WTC11 (cell line): ENCODE measurements around the gene DAB1. TPM values are rescaled to one million over a fixed set of nuclear protein-coding genes. Genes with fewer than 3 reads are reported as not detected.

Experiments
- ATAC-seq: fragments of 200-7000 bp; cut with Tn5 transposase; 2 replicates; pipeline ENCODE4 v1.10.0; 2021; ENCODE audit warnings: mild to moderate bottlenecking, moderate library complexity
- CTCF ChIA-PET: fragments of 300-600 bp; sonication (Branson Sonifier 250); formaldehyde crosslinking; loops from one replicate; lab custom pipeline; 2021; ENCODE audit warnings: antibody characterized with exemption; lab: Charles Lee
- POLR2A ChIA-PET: fragments of 350-600 bp; sonication (Branson Sonifier 250); formaldehyde crosslinking; loops from one replicate; lab custom pipeline; 2021; ENCODE audit warnings: antibody characterized with exemption; lab: Charles Lee
- DNase-seq: peaks from one replicate; pipeline ENCODE4 v3.0.0; 2021; ENCODE audit warnings: low spot score
- H3K27ac Mint-ChIP-seq: 2 replicates; pipeline ENCODE4 v1.8.0; 2021; ENCODE audit warnings: mixed read lengths
- H3K27me3 Mint-ChIP-seq: 2 replicates; pipeline ENCODE4 v1.8.0; 2021; ENCODE audit warnings: low read depth, mild to moderate bottlenecking, moderate library complexity, mixed read lengths
- H3K36me3 Mint-ChIP-seq: 2 replicates; pipeline ENCODE4 v1.8.0; 2021; ENCODE audit warnings: mixed read lengths
- H3K4me1 Mint-ChIP-seq: 2 replicates; pipeline ENCODE4 v1.8.0; 2022; ENCODE audit warnings: mixed read lengths
- H3K4me3 Mint-ChIP-seq: 2 replicates; pipeline ENCODE4 v1.8.0; 2021; ENCODE audit warnings: mild to moderate bottlenecking, moderate library complexity, mixed read lengths
- H3K9me3 Mint-ChIP-seq: 2 replicates; pipeline ENCODE4 v1.8.0; 2021; ENCODE audit warnings: mixed read lengths
- CDX4 ChIP-seq: fragments of 250-450 bp; sonication (Bioruptor Pico); IDR thresholded peaks from 2 replicates; pipeline ENCODE4 v1.9.0; 2021; ENCODE audit warnings: moderate library complexity, mild to moderate bottlenecking, inconsistent platforms, borderline replicate concordance
- CREM ChIP-seq: sonication (generic); formaldehyde crosslinking; IDR thresholded peaks from 2 replicates; pipeline ENCODE4 v1.8.1; 2022; ENCODE audit warnings: mild to moderate bottlenecking, missing genetic modification reagents, moderate library complexity
- FOXJ3 ChIP-seq: sonication (generic); formaldehyde crosslinking; IDR thresholded peaks from 2 replicates; pipeline ENCODE4 v1.9.0; 2021; ENCODE audit warnings: missing genetic modification reagents, mild to moderate bottlenecking, borderline replicate concordance
- GABPB1 ChIP-seq: sonication (generic); formaldehyde crosslinking; IDR thresholded peaks from 2 replicates; pipeline ENCODE4 v1.8.1; 2023; ENCODE audit warnings: mild to moderate bottlenecking, missing genetic modification reagents
- JAZF1 ChIP-seq: fragments of 250-450 bp; sonication (Bioruptor Pico); IDR thresholded peaks from 2 replicates; pipeline ENCODE4 v1.9.0; 2021; ENCODE audit warnings: moderate library complexity, mild to moderate bottlenecking, inconsistent platforms
- NFE2L1 ChIP-seq: sonication (generic); formaldehyde crosslinking; IDR thresholded peaks from 2 replicates; pipeline ENCODE4 v1.8.1; 2023; ENCODE audit warnings: missing genetic modification reagents
- NFYB ChIP-seq: sonication (generic); formaldehyde crosslinking; conservative IDR thresholded peaks from 2 replicates; pipeline ENCODE4 v1.8.0; 2022; ENCODE audit warnings: low read depth, missing genetic modification reagents
- OVOL2 ChIP-seq: fragments of 250-450 bp; sonication (Bioruptor Pico); IDR thresholded peaks from 2 replicates; pipeline ENCODE4 v1.9.0; 2021; ENCODE audit warnings: mild to moderate bottlenecking, borderline replicate concordance
- SMAD3 ChIP-seq: sonication (generic); formaldehyde crosslinking; IDR thresholded peaks from 2 replicates; pipeline ENCODE4 v1.8.0; 2022; ENCODE audit warnings: missing genetic modification reagents, mild to moderate bottlenecking, borderline replicate concordance
- SP1 ChIP-seq: sonication (generic); formaldehyde crosslinking; conservative IDR thresholded peaks from 2 replicates; pipeline ENCODE4 v1.8.1; 2022; ENCODE audit warnings: missing genetic modification reagents
- TCF7 ChIP-seq: sonication (generic); formaldehyde crosslinking; IDR thresholded peaks from 2 replicates; pipeline ENCODE4 v1.8.0; 2022; ENCODE audit warnings: mild to moderate bottlenecking, low read depth, missing genetic modification reagents, moderate library complexity
- TEAD1 ChIP-seq: sonication (generic); formaldehyde crosslinking; IDR thresholded peaks from 2 replicates; pipeline ENCODE4 v1.8.0; 2022; ENCODE audit warnings: mild to moderate bottlenecking, missing genetic modification reagents
- TEAD4 ChIP-seq: sonication (generic); formaldehyde crosslinking; IDR thresholded peaks from 2 replicates; pipeline ENCODE4 v1.8.0; 2022; ENCODE audit warnings: mild to moderate bottlenecking, missing genetic modification reagents
- TP53 ChIP-seq: sonication (generic); formaldehyde crosslinking; IDR thresholded peaks from 2 replicates; pipeline ENCODE4 v1.8.1; 2023; ENCODE audit warnings: mild to moderate bottlenecking, missing genetic modification reagents
- ZNF263 ChIP-seq: sonication (generic); formaldehyde crosslinking; IDR thresholded peaks from 2 replicates; pipeline ENCODE4 v1.8.1; 2022; ENCODE audit warnings: low read depth, mild to moderate bottlenecking, moderate library complexity, missing genetic modification reagents
- ZNF425 ChIP-seq: fragments of 250-450 bp; sonication (Bioruptor Pico); conservative IDR thresholded peaks from 2 replicates; pipeline ENCODE4 v1.9.0; 2021; ENCODE audit warnings: mild to moderate bottlenecking
- total RNA-seq: library from RNA; stranded (reverse); gene quantifications from 3 replicates; pipeline ENCODE4 v1.2.3, GENCODE V29; 2021
- TF ChIP-seq, protein P1 (sequence below): sonication (generic); formaldehyde crosslinking; IDR thresholded peaks from 2 replicates; pipeline ENCODE4 v1.8.0; 2022; ENCODE audit warnings: missing genetic modification reagents
- TF ChIP-seq, protein P2 (sequence below): fragments of 250-450 bp; sonication (Bioruptor Pico); IDR thresholded peaks from 2 replicates; pipeline ENCODE4 v1.9.0; 2021; ENCODE audit warnings: mild to moderate bottlenecking

Gene DAB1
- total RNA-seq, 1 experiment from 2014 or later = 10.7 TPM

- H3K36me3 Mint-ChIP-seq = no peaks in the 10 kb centered on the region
- no peak for ATAC-seq
- H3K4me3 Mint-ChIP-seq = no peak overlapping the region
Observed at GRCh38 chr1:57124170-57124569, 299.7 kb downstream of the DAB1 start.

GRCh38 chr1:57122031-57122430, 301.8 kb downstream of the DAB1 start:
- DNase-seq = no peak
- CTCF ChIA-PET = no interaction called here

More at GRCh38 chr1:57124170-57124569, 299.7 kb downstream of the DAB1 start:
- ChIA-PET POLR2A (no interaction called here), CTCF (no interaction called here)
- Mint-ChIP-seq H3K27me3 (no peaks in the 10 kb centered on the region), H3K27ac (no peak overlapping the region), H3K4me1 (no peaks in the 10 kb centered on the region), H3K9me3 (no peaks in the 10 kb centered on the region)
- no peak for DNase-seq
- TF ChIP-seq NFE2L1 (CRISPR knock-in tag) = no peak
- no peak for TF ChIP-seq FOXJ3 (CRISPR knock-in tag)
- no peak for TF ChIP-seq CDX4 (CRISPR knock-in tag)
- no peak for TF ChIP-seq TP53 (CRISPR knock-in tag)
- no peak for TF ChIP-seq GABPB1 (CRISPR knock-in tag)
- TF ChIP-seq, protein P1, sequence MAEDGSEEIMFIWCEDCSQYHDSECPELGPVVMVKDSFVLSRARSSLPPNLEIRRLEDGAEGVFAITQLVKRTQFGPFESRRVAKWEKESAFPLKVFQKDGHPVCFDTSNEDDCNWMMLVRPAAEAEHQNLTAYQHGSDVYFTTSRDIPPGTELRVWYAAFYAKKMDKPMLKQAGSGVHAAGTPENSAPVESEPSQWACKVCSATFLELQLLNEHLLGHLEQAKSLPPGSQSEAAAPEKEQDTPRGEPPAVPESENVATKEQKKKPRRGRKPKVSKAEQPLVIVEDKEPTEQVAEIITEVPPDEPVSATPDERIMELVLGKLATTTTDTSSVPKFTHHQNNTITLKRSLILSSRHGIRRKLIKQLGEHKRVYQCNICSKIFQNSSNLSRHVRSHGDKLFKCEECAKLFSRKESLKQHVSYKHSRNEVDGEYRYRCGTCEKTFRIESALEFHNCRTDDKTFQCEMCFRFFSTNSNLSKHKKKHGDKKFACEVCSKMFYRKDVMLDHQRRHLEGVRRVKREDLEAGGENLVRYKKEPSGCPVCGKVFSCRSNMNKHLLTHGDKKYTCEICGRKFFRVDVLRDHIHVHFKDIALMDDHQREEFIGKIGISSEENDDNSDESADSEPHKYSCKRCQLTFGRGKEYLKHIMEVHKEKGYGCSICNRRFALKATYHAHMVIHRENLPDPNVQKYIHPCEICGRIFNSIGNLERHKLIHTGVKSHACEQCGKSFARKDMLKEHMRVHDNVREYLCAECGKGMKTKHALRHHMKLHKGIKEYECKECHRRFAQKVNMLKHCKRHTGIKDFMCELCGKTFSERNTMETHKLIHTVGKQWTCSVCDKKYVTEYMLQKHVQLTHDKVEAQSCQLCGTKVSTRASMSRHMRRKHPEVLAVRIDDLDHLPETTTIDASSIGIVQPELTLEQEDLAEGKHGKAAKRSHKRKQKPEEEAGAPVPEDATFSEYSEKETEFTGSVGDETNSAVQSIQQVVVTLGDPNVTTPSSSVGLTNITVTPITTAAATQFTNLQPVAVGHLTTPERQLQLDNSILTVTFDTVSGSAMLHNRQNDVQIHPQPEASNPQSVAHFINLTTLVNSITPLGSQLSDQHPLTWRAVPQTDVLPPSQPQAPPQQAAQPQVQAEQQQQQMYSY (CRISPR knock-in tag) = no peak
- TF ChIP-seq TEAD4 = no peak
- TF ChIP-seq TEAD1 (CRISPR knock-in tag) = no peak
- TF ChIP-seq OVOL2 (CRISPR knock-in tag) = no peak
- TF ChIP-seq ZNF425 (CRISPR knock-in tag) = no peak
- TF ChIP-seq SMAD3 = no peak
- TF ChIP-seq SP1 (CRISPR knock-in tag) = no peak
- TF ChIP-seq ZNF263 (CRISPR knock-in tag) = no peak
- no peak for TF ChIP-seq NFYB (CRISPR knock-in tag)
- TF ChIP-seq CREM (CRISPR knock-in tag) = no peak
- no peak for TF ChIP-seq TCF7 (CRISPR knock-in tag)

More at GRCh38 chr1:57122031-57122430, 301.8 kb downstream of the DAB1 start:
- Mint-ChIP-seq H3K4me1 (no peaks in the 10 kb centered on the region), H3K9me3 (no peaks in the 10 kb centered on the region), H3K36me3 (no peaks in the 10 kb centered on the region), H3K27ac (no peak overlapping the region), H3K4me3 (no peak overlapping the region), H3K27me3 (no peaks in the 10 kb centered on the region)
- POLR2A ChIA-PET = no interaction called here
- TF ChIP-seq, protein P2, sequence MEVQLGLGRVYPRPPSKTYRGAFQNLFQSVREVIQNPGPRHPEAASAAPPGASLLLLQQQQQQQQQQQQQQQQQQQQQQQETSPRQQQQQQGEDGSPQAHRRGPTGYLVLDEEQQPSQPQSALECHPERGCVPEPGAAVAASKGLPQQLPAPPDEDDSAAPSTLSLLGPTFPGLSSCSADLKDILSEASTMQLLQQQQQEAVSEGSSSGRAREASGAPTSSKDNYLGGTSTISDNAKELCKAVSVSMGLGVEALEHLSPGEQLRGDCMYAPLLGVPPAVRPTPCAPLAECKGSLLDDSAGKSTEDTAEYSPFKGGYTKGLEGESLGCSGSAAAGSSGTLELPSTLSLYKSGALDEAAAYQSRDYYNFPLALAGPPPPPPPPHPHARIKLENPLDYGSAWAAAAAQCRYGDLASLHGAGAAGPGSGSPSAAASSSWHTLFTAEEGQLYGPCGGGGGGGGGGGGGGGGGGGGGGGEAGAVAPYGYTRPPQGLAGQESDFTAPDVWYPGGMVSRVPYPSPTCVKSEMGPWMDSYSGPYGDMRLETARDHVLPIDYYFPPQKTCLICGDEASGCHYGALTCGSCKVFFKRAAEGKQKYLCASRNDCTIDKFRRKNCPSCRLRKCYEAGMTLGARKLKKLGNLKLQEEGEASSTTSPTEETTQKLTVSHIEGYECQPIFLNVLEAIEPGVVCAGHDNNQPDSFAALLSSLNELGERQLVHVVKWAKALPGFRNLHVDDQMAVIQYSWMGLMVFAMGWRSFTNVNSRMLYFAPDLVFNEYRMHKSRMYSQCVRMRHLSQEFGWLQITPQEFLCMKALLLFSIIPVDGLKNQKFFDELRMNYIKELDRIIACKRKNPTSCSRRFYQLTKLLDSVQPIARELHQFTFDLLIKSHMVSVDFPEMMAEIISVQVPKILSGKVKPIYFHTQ (CRISPR knock-in tag) = no peak
- TF ChIP-seq JAZF1 (CRISPR knock-in tag) = no peak
- no peak for ATAC-seq
